Activated B cell treated with CpG ODN at 0.5 μM for 24 hours (primary cell): ENCODE data around the gene CCDC93. TPM values are rescaled to one million over a fixed set of nuclear protein-coding genes. Genes with fewer than 3 reads are reported as not detected.

Experiments
- ATAC-seq: fragments of 200-7000 bp; cut with Tn5 transposase; one replicate; pipeline ENCODE4 v1.10.0; 2021; ENCODE audit warnings: low read depth, mild to moderate bottlenecking, moderate library complexity
- CTCF ChIA-PET: fragments of 350-600 bp; sonication (Branson Sonifier 250); formaldehyde crosslinking; loops from one replicate; lab custom pipeline; 2021; ENCODE audit warnings: antibody characterized with exemption; lab: Charles Lee
- POLR2A ChIA-PET: fragments of 350-600 bp; sonication (Branson Sonifier 250); formaldehyde crosslinking; loops from one replicate; lab custom pipeline; 2021; ENCODE audit warnings: antibody characterized with exemption; lab: Charles Lee
- DNase-seq: peaks from one replicate; pipeline ENCODE4 v3.0.0; 2022
- H3K27ac Mint-ChIP-seq: one replicate; pipeline ENCODE4 v1.8.0; 2020; ENCODE audit warnings: mixed read lengths
- H3K27me3 Mint-ChIP-seq: one replicate; pipeline ENCODE4 v1.8.0; 2021; ENCODE audit warnings: mixed read lengths
- H3K36me3 Mint-ChIP-seq: one replicate; pipeline ENCODE4 v1.8.0; 2021; ENCODE audit warnings: low read depth, mixed read lengths
- H3K4me1 Mint-ChIP-seq: one replicate; pipeline ENCODE4 v1.8.0; 2021; ENCODE audit warnings: mixed read lengths
- H3K4me3 Mint-ChIP-seq: one replicate; pipeline ENCODE4 v1.8.0; 2020; ENCODE audit warnings: mild to moderate bottlenecking, mixed read lengths
- H3K9me3 Mint-ChIP-seq: one replicate; pipeline ENCODE4 v1.8.0; 2020; ENCODE audit warnings: mixed read lengths
- CTCF ChIP-seq: fragments of 200-600 bp; IDR thresholded peaks from one replicate; pipeline ENCODE4 v1.8.0; 2022; ENCODE audit warnings: antibody characterized with exemption, mild to moderate bottlenecking
- intact Hi-C: fragments of 100-400 bp; cut with micrococcal nuclease; formaldehyde crosslinking; loops from one replicate; pipeline ENCODE4 v1.15.1; 2024
- total RNA-seq: library from RNA; stranded (reverse); gene quantifications from 2 replicates; pipeline ENCODE4 v1.2.3, GENCODE V29; 2022

The CCDC93 gene
- total RNA-seq, 1 donor from 2014 or later, result 38.8 TPM

- ATAC-seq (no peak), DNase-seq (no peak)
- H3K27me3 Mint-ChIP-seq, result no peaks in the 10 kb centered on the region
- no peak overlapping the region for H3K27ac Mint-ChIP-seq
- ChIA-PET POLR2A (interaction anchor here (0.6 kb wide), 1 partner anchor 42 kb away, joined by 3 read pairs; no protein-coding TSS in a partner anchor), CTCF (interaction anchor here (1.2 to 8.7 kb wide), 2 partner anchors 8 to 804 kb away, joined by 3 to 342 read pairs; no protein-coding TSS in a partner anchor)
- intact Hi-C loops, result no loop called here
- H3K4me1 Mint-ChIP-seq, result peaks cover 33% of the 10 kb centered on the region
- no peak overlapping the region for H3K4me3 Mint-ChIP-seq
- H3K36me3 Mint-ChIP-seq, result no peaks in the 10 kb centered on the region
- TF ChIP-seq CTCF, result no peak
- no peaks in the 10 kb centered on the region for H3K9me3 Mint-ChIP-seq
Observed at GRCh38 chr2:118051826-118052358, 38.0 kb upstream of the CCDC93 start.

- intact Hi-C loops, result no loop called here
- DNase-seq (no peak), ATAC-seq (no peak)
- Mint-ChIP-seq H3K27me3 (peaks cover 3% of the 10 kb centered on the region), H3K9me3 (no peaks in the 10 kb centered on the region), H3K4me1 (peaks cover 27% of the 10 kb centered on the region), H3K27ac (no peak overlapping the region), H3K4me3 (no peak overlapping the region), H3K36me3 (no peaks in the 10 kb centered on the region)
- no peak for TF ChIP-seq CTCF
- ChIA-PET CTCF (interaction anchor here (8.7 kb wide), 1 partner anchor 9 kb away, joined by 342 read pairs; no protein-coding TSS in a partner anchor), POLR2A (no interaction called here)
Observed at GRCh38 chr2:118050974-118051373, 37.1 kb upstream of the CCDC93 start.

- ATAC-seq, result no peak
- H3K36me3 Mint-ChIP-seq, result no peaks in the 10 kb centered on the region
- no peak for TF ChIP-seq CTCF
- peaks cover 4% of the 10 kb centered on the region for H3K27me3 Mint-ChIP-seq
- H3K9me3 Mint-ChIP-seq, result no peaks in the 10 kb centered on the region
- H3K27ac Mint-ChIP-seq, result no peak overlapping the region
- intact Hi-C loops, result no loop called here
- peaks cover 21% of the 10 kb centered on the region for H3K4me1 Mint-ChIP-seq
- no peak overlapping the region for H3K4me3 Mint-ChIP-seq
- CTCF ChIA-PET, result interaction anchor here (8.7 kb wide), 1 partner anchor 9 kb away, joined by 342 read pairs; no protein-coding TSS in a partner anchor
- POLR2A ChIA-PET, result no interaction called here
- no peak for DNase-seq
Observed at GRCh38 chr2:118050386-118050785, 36.5 kb upstream of the CCDC93 start.

GRCh38 chr2:118049816-118050140 is 35.9 kb upstream of the CCDC93 start:
- intact Hi-C loops, result loop anchor here (10.0 kb wide), 1 partner anchor 1215 kb away; no protein-coding TSS in a partner anchor
- no peak for DNase-seq
- peaks cover 5% of the 10 kb centered on the region for H3K27me3 Mint-ChIP-seq
- H3K36me3 Mint-ChIP-seq, result no peaks in the 10 kb centered on the region
- no peak for ATAC-seq
- no peak overlapping the region for H3K27ac Mint-ChIP-seq
- POLR2A ChIA-PET, result no interaction called here
- CTCF ChIA-PET, result interaction anchor here (8.7 kb wide), 1 partner anchor 10 kb away, joined by 342 read pairs; no protein-coding TSS in a partner anchor
- no peak for TF ChIP-seq CTCF
- no peaks in the 10 kb centered on the region for H3K9me3 Mint-ChIP-seq
- H3K4me3 Mint-ChIP-seq, result no peak overlapping the region
- H3K4me1 Mint-ChIP-seq, result peaks cover 15% of the 10 kb centered on the region

- Mint-ChIP-seq H3K4me3 (no peak overlapping the region), H3K36me3 (no peaks in the 10 kb centered on the region), H3K27ac (no peak overlapping the region), H3K27me3 (peaks cover 9% of the 10 kb centered on the region), H3K9me3 (no peaks in the 10 kb centered on the region), H3K4me1 (peaks cover 10% of the 10 kb centered on the region)
- POLR2A ChIA-PET, result no interaction called here
- CTCF ChIA-PET, result interaction anchor here (8.7 kb wide), 1 partner anchor 11 kb away, joined by 342 read pairs; no protein-coding TSS in a partner anchor
- DNase-seq (no peak), ATAC-seq (no peak)
- intact Hi-C loops, result loop anchor here (10.0 kb wide), 1 partner anchor 1216 kb away; no protein-coding TSS in a partner anchor
- no peak for TF ChIP-seq CTCF
Observed at GRCh38 chr2:118049140-118049815, 35.4 kb upstream of the CCDC93 start.
